Measurements from ENCODE around the gene SLC25A39.

- TF ChIP-seq POLR2A (IDR thresholded peaks at IDR 0.05) (no peak), CTCF (IDR thresholded peaks at IDR 0.05) (no peak)
These were observed 1.1 kb downstream of the SLC25A39 start for GRCh38 chr17:44323359-44324091.

Measured in body of pancreas (tissue), 4 donors.